Activated CD4-positive, alpha-beta T cell treated with anti-CD3 and anti-CD28 coated beads, Interleukin-2, amount 50 U/mL, for 4 hours (primary cell): Measurements from ENCODE around the gene SLC13A3.

ENCODE experiments used
- DNase-seq, 2 experiments: peaks; one replicate each; pipeline ENCODE4 v3.0.0-alpha.2; 2020

Gene SLC13A3

GRCh38 chr20:46512943-46513844 lies 138.1 kb downstream of the SLC13A3 start, which contains the start of gene ZNF334:
TSS of gene ZNF334 (minus strand) at chr20:46513559. CDS start at chr20:46512102, 1,457 bp downstream.
- no peak for DNase-seq

DNA sequence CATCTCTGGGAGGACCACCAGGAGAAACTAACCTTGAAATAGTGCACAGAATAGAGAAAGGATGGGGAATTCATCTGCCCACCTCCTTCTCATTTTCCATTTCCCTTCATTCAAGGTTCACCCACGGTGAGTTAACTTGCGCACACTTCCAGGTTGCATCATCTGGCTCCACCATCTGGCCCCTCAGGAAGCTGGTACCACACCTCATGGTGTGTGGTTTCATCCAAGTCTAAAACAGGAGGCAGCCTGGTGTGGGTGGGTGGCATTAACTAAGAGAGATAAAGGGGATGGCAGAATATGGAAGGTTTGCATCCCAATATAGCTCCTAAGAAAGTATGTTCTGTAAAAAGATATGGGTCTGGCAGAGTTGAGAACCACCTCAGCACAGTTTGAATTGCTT lies 141.7 kb downstream of the SLC13A3 start:
- DNase-seq, result no peak
